GM19467 (cell line): ENCODE measurements around the gene SEC61A1.

Experiments used
- ATAC-seq: cut with Tn5 transposase; IDR thresholded peaks from one replicate; pipeline ENCODE4 v1.9.1; 2021; ENCODE audit warnings: mild to moderate bottlenecking, moderate library complexity; ENCODE audit not compliant: unreplicated experiment

Gene SEC61A1

GRCh38 chr3:128056258-128056657, 4.0 kb downstream of the SEC61A1 start:
- ATAC-seq, result no peak

- ATAC-seq, result no peak
Measured at GRCh38 chr3:128060473-128061381, 8.5 kb downstream of the SEC61A1 start.

- no peak for ATAC-seq
Measured at GRCh38 chr3:128062033-128062745, 10.0 kb downstream of the SEC61A1 start.

DNA sequence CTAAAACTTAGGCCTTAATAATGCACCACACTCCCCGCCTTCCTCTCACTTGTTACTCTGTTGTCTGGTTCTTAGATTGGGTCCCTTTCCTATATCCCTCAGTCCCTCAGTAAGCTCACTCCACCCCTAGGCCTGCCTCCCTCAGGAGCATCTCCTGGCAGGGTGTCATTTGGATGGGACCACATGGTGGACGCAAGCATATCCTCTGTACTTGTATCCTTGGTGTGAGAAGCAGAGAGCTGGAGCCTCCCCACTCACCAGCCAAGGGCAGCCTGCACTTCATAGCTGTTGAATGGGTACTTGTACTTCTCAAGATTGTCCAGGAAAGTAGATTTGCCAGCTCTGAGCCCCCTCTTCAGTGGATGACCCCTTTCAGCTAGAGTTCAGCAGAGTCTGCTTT, 11.6 kb downstream of the SEC61A1 start:
- ATAC-seq, result no peak

GRCh38 chr3:128064962-128065361, 12.7 kb downstream of the SEC61A1 start:
- no peak for ATAC-seq

DNA sequence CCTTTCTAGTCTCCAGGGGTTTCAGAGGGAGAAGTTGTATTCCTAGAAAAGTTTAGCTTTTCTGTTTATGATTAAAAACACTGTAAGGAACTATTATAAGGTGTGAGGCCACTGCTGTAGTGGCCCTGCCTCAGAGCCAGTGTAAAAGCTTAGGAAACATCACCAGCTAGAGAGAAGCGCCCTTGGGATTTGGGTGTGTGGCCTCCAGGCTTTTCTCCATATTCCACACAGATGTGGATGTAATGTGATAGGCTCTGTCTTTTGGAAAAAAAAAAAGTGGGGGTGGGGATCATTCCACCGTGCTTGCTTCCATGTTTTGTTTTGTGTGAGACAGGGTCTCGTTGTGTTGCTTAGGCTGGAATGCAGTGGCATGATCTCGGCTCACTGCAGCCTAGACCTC, 13.9 kb downstream of the SEC61A1 start:
- ATAC-seq, result no peak

DNA sequence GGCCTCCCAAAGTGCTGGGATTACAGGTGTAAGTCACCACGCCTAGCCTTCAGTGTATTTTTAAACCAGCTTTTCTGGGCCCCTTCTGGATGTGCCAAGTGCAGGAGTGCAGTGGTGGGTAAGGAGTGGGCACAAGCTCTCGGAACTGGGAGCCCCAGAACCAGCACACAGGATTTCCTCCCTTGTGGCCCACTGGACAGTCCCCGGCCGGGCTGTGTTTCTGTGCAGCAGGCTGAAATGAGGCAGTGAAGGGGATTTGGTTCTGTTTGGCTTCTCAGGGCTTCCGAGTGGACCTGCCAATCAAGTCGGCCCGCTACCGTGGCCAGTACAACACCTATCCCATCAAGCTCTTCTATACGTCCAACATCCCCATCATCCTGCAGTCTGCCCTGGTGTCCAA, 14.4 kb downstream of the SEC61A1 start:
- ATAC-seq, result no peak

DNA sequence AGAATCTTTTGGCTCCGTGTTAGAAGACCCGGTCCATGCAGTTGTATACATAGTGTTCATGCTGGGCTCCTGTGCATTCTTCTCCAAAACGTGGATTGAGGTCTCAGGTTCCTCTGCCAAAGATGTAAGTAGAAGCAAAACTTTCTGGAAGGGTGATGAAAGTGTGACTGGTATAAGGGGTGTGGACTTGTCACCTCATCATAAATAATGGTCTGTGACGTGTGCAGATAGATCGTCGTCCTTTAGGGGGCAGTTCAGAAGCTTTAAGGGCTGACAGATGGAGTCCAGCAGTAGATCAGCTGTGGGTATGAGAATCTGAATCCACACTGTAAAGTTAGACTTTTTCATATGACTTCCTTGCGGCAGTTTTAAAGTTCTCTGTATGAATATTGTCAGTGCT, 15.3 kb downstream of the SEC61A1 start:
- ATAC-seq, result no peak

GRCh38 chr3:128068156-128068620, 16.0 kb downstream of the SEC61A1 start:
- ATAC-seq, result no peak

DNA sequence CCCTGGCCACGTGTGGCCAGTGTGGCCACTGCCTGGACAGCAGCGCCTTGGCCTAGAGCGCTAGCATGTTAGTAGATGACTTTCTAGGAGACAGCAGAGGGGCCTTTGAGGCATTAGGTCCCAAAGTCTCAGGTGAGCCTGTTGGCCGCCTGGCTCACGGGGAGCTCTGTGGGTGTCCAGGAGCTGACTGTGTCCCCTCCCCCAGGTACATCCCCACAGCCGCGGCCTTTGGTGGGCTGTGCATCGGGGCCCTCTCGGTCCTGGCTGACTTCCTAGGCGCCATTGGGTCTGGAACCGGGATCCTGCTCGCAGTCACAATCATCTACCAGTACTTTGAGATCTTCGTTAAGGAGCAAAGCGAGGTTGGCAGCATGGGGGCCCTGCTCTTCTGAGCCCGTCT, 17.0 kb downstream of the SEC61A1 start:
- no peak for ATAC-seq

- no peak for ATAC-seq
Measured at GRCh38 chr3:128070898-128071591, 18.8 kb downstream of the SEC61A1 start.

- ATAC-seq, result no peak
Measured at GRCh38 chr3:128071771-128072453, 19.7 kb downstream of the SEC61A1 start.

DNA sequence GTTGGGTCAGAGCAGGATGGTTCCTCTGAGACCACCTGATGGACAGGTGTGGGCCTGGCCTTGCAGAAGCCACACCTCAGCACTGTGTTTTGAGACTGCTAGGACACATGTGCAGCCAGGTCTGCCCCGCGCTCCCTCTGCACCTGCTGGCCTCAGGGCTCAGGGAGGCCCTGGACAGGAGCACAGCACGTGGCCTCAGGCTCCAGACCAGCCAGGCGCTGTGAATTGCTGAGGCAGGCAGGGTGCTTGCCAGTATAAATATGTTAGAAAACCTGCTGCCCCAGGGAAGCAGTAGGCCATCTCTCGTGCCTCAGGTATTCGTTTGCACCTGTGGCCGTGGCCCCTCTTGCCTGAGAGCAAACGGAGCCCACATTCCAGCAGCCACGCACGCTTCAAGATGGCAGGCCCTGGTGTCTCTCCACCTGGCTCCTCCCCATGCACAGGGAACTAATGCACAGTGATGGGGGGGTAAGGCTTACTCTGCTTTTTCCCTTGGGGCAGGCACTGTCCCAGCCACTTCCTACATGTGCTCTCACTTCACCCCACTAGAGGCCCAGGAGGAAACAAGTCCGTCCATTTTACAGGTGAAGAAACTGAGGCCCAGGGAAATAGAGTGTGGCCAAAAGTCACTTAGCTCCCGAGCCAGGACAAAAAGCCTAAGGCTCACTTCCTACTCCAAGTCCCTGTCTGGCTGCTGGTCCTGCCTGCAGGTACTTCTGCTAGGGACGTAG, 20.4 kb downstream of the SEC61A1 start:
- no peak for ATAC-seq

DNA sequence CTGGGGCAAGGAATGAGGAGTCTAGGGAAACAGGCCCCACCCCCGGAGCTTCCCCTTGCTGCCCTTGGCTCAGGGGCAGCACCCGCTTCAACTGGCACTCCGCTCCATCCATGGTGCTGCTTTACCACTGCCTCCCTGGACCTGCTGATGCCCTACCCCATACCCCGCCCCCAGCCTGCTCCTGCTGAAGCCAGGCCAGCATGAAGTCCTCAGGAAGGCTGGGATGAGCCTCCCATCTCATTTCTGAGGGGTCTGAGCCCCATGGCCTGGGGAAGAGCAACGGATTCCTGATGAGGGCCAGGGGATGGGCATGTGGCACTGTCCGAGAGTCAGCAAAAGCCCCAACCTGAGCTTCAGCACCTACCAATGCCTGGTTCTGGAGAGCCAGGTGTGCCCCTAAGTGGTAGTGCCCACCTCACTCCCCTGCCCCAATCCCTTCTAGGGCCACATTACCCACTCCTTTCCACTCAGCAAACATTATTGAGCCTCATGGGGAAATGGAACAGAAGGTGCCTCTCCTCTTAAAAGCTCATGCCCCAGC, 21.0 kb downstream of the SEC61A1 start:
- no peak for ATAC-seq

DNA sequence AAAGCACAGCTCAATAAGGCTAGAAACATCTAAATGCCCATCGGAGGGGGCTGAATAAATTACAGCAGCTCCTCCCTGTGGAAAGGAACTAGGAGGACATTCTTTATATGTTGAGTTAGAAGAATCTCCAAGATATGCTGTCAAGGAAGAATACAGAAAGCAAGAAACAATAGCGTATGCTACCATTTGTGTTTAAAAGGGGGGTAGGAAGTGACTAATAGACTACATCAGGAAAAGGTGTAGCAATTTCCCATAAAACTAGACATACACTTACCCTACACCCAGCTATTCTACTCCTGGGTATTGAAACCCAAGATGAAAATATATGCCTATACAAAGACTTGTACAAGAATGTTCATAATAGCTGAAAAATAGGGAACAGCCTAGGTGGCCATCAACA, 21.6 kb downstream of the SEC61A1 start:
- no peak for ATAC-seq

- ATAC-seq, result no peak
Measured at GRCh38 chr3:128074851-128075521, 22.7 kb downstream of the SEC61A1 start.

DNA sequence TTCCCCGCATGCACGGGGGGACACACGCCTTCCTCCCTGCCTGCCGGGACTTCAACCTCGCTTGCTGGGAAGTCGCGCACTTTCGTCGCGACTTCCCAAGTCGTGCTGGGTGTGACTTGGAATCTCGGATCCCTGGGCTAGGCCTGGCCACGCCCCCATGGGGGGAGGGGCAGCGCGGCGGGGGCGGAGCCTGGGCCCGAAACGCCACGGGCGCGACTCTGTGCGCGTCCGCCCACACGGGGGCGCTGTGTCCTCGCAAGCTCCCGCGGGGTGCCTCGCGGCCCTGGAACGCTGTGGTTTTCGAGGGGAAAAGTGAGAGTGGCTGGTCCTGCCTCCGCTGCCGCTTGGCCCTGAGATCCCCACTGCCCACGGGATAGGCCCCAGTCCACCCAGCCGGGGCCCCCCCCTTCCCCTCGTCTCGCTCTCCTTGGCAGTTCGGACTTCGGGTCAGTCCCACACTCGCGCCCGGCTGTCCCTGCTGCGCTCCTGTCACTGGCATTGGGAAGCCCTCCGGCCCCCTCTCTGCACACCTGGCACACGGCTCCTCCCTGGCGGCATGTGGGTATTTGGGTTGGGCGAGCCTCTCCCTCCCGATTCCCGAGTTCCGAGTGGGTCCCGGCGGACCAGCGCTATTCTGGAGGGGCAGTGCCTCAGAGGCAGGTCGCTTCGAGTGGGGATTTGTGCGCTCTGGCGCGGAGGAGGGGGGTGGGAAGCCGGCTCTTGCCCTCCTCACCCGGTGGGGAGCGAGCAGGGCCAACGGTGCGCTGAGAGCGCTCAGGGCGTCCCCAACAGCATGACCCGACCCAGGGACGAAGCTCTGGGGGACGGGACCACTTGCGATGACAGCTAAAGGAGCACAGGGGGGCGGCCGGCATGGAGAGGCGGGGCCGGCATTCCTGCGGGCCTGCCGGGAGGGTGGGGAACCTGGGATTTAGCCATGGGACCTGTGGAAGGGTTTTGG, 23.6 kb downstream of the SEC61A1 start:
- peak; percentile 67 for ATAC-seq

GRCh38 chr3:128076483-128077201, 24.4 kb downstream of the SEC61A1 start:
- no peak for ATAC-seq
